Prostate gland (tissue), 2 donors: ENCODE data around the gene TMEM184A. TPM values are rescaled to one million over a fixed set of nuclear protein-coding genes. Genes with fewer than 3 reads are reported as not detected.

Source experiments
- DNase-seq: peaks from one replicate; pipeline ENCODE4 v3.0.0-alpha.2; 2019; ENCODE audit warnings: low spot score
- H3K27ac ChIP-seq, 2 donors: fragments of 200-600 bp; sonication (generic); 2 replicates each; pipeline ENCODE4 v1.5.1; 2017 to 2019
- H3K27me3 ChIP-seq: fragments of 200-600 bp; sonication (generic); replicated peaks from 2 replicates; pipeline ENCODE4 v1.5.1; 2019; ENCODE audit not compliant: insufficient read depth
- H3K36me3 ChIP-seq, 2 donors: fragments of 200-600 bp; sonication (generic); 1 replicate in 1 of 2; 2 replicates in 1 of 2; pipeline versions ENCODE4 v1.5.1 to v1.8.1; 2017 to 2019
- H3K4me1 ChIP-seq: fragments of 200-600 bp; sonication (generic); replicated peaks from 2 replicates; pipeline ENCODE4 v1.5.1; 2019
- H3K4me3 ChIP-seq, 2 donors: fragments of 200-600 bp; sonication (generic); 2 replicates each; pipeline ENCODE4 v1.5.1; 2017 to 2019
- H3K9me3 ChIP-seq: fragments of 200-600 bp; sonication (generic); 2 replicates; pipeline ENCODE4 v1.5.1; 2017
- POLR2A ChIP-seq: fragments of 450-650 bp; IDR thresholded peaks from one replicate; pipeline ENCODE4 v1.6.1; 2016; ENCODE audit warnings: antibody characterized with exemption, mild to moderate bottlenecking
- POLR2AphosphoS5 ChIP-seq: sonication (generic); formaldehyde crosslinking; IDR thresholded peaks from one replicate; pipeline ENCODE4 v1.6.1; 2017; ENCODE audit warnings: antibody characterized with exemption
- WGBS: methylation state at CpG from one replicate; pipeline ENCODE4 v1.1.5; 2018; 5-methylcytosine and 5-hydroxymethylcytosine counted together
- intact Hi-C: fragments of 100-400 bp; cut with DNase I; formaldehyde crosslinking; loops from one replicate; pipeline ENCODE4 v1.14.2; 2022
- total RNA-seq, 2 donors: library from RNA; depleted of rRNA; stranded (reverse); fragments of >200 nt; gene quantifications; one replicate each; pipeline ENCODE4 v1.1.0, GENCODE V29; 2016
- TF ChIP-seq, protein P1 (sequence below), 4 experiments: fragments of 200-600 bp in 2 of 4; fragments of 450-650 bp in 2 of 4; sonication (generic) in 2 of 4; IDR thresholded peaks; 1 replicate in 3 of 4; 2 replicates in 1 of 4; pipeline ENCODE4 v1.5.1; 2016 to 2019; ENCODE audit warnings: antibody characterized with exemption in 4 of 4, mild to moderate bottlenecking in 2 of 4, moderate library complexity in 2 of 4

The TMEM184A gene
- total RNA-seq, 2 donors from 2014 or later: 15.4 to 59.2 TPM

DNA sequence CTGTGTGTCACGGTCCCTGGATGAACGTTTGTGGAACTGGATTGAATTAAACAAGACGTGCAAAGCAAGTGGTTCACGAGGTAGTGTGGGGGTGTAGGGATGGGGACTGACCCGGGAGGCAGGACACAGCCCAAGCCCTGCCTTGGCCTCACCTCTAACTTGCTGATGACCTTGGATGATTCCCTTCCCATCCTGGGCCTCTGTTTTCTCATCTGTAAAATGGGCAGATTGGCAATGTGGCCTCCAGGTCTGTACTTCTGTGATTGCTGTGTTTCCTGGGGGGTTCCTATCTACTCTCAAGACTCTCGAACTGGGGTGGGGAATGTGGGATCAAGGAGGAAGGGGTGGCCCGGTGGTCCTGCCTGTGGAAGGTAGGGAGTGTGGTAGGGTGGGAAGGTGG lies 19.8 kb upstream of the TMEM184A start:
- intact Hi-C loops: loop anchor here (10.0 kb wide), 1 partner anchor 779 kb away; the partner anchor contains the start of gene EIF3B
- no peak for DNase-seq
- no peaks in the 10 kb centered on the region for H3K27me3 ChIP-seq
- no peaks in the 10 kb centered on the region for H3K4me1 ChIP-seq
- WGBS: 87% methylated on average over 7 of the region's 7 CpGs
- H3K4me3 ChIP-seq: no peak overlapping the region
- H3K9me3 ChIP-seq: no peaks in the 10 kb centered on the region
- H3K27ac ChIP-seq: no peak overlapping the region
- no peaks in the 10 kb centered on the region for H3K36me3 ChIP-seq
- TF ChIP-seq POLR2AphosphoS5 (no peak), POLR2A (no peak)
- TF ChIP-seq, protein P1, sequence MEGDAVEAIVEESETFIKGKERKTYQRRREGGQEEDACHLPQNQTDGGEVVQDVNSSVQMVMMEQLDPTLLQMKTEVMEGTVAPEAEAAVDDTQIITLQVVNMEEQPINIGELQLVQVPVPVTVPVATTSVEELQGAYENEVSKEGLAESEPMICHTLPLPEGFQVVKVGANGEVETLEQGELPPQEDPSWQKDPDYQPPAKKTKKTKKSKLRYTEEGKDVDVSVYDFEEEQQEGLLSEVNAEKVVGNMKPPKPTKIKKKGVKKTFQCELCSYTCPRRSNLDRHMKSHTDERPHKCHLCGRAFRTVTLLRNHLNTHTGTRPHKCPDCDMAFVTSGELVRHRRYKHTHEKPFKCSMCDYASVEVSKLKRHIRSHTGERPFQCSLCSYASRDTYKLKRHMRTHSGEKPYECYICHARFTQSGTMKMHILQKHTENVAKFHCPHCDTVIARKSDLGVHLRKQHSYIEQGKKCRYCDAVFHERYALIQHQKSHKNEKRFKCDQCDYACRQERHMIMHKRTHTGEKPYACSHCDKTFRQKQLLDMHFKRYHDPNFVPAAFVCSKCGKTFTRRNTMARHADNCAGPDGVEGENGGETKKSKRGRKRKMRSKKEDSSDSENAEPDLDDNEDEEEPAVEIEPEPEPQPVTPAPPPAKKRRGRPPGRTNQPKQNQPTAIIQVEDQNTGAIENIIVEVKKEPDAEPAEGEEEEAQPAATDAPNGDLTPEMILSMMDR (IDR thresholded peaks at IDR 0.05): no peak

- no peak for DNase-seq
- Histone ChIP-seq H3K27me3 (no peaks in the 10 kb centered on the region), H3K36me3 (no peaks in the 10 kb centered on the region), H3K9me3 (no peaks in the 10 kb centered on the region), H3K4me3 (no peak overlapping the region), H3K4me1 (peaks cover 10% of the 10 kb centered on the region), H3K27ac (no peak overlapping the region)
- 84% methylated on average over 7 of the region's 7 CpGs for WGBS
- TF ChIP-seq, protein P1 (IDR thresholded peaks at IDR 0.05): no peak
- intact Hi-C loops: loop anchor here (10.0 kb wide), 1 partner anchor 783 kb away; the partner anchor contains the start of gene EIF3B
These were observed 16.3 kb upstream of the TMEM184A start for GRCh38 chr7:1572111-1572822.

DNA sequence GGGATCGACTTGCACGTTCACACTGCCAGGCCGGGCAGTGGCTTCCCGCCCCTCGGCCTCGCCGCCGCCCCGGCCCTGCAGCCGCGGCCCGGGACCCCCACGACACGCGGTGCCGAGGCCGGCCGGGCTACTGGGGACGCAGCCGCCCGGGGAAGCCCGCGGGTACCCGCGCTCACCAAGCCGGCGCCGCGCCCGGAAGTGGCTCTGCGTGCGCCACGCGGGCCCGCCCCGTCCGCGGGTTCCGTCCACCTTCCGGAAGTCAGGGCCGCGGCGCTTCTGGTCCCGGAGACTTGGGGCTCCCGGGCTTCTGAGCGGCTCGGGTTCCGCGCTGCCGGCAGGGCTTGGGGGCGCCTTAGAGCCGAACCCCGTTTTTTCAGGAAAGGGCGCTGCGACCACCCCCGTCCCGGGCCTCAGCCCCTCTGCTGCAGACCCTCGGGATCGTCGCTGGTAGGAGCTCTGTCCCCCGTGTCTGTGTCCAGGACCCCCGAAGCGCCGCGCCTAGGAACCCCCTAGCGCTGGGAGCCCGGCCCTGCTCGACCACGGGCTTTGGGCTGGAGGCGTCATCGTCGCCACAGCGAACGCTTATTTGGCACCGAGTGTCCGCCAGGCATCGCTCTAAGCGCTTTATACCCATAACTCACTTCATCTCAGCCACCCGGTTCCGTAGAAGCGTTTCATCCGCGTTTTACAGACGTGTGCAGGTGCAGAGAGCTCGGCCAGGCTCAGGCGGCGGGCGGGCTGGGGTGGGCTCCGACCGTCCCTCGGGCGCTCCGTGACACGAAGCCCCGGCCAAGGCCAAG lies 14.0 kb upstream of the TMEM184A start, which contains the start of gene PSMG3:
Gene PSMG3 (minus strand): TSS at position 200 of the 800 bp plus-strand sequence. CDS start 693 bp downstream, outside the sequence.
- H3K27ac ChIP-seq: peak within 1 kb of the TSS; percentile 92 to 93
- H3K4me3 ChIP-seq: peak within 1 kb of the TSS; percentile 92 to 96
- TF ChIP-seq, protein P1 (IDR thresholded peaks at IDR 0.05): peak in 3 of 4 experiments; percentile 21 to 51 (median 49)
- TF ChIP-seq POLR2A (peak; percentile 83), POLR2AphosphoS5 (peak; percentile 91)
- no peaks in the 10 kb centered on the region for H3K9me3 ChIP-seq
- peaks cover 10% of the 10 kb centered on the region for H3K4me1 ChIP-seq
- 2% methylated on average over 59 of the region's 95 CpGs for WGBS
- no peaks in the 10 kb centered on the region for H3K36me3 ChIP-seq
- peak; percentile 89 for DNase-seq
- no peaks in the 10 kb centered on the region for H3K27me3 ChIP-seq
- intact Hi-C loops: loop anchor here (10.0 kb wide), 1 partner anchor 785 kb away; the partner anchor contains the start of gene EIF3B

- H3K27me3 ChIP-seq: no peaks in the 10 kb centered on the region
- intact Hi-C loops: no loop called here
- no peak for TF ChIP-seq POLR2AphosphoS5
- TF ChIP-seq POLR2A: no peak
- TF ChIP-seq, protein P1 (IDR thresholded peaks at IDR 0.05): no peak
- 20% methylated on average over 27 of the region's 27 CpGs for WGBS
- H3K27ac ChIP-seq: peak overlapping the region; percentile 92 to 93
- H3K9me3 ChIP-seq: no peaks in the 10 kb centered on the region
- no peaks in the 10 kb centered on the region for H3K36me3 ChIP-seq
- no peak for DNase-seq
- peaks cover 10% of the 10 kb centered on the region for H3K4me1 ChIP-seq
- peak overlapping the region; percentile 92 to 96 for H3K4me3 ChIP-seq
These were observed 13.4 kb upstream of the TMEM184A start for GRCh38 chr7:1569440-1569832.
